HG03064 (cell line): ENCODE data around the gene BPIFB4.
A peak's percentile ranks its signal among the peaks of the same experiment; 100 is the strongest.
"Not testable (repeated sequence)": the region's sequence is repeated elsewhere in the genome, so short reads cannot be mapped to it uniquely, and the experiment has no call there.

Experiments used
- ATAC-seq: cut with Tn5 transposase; IDR thresholded peaks from one replicate; pipeline ENCODE4 v1.9.1; 2021; ENCODE audit warnings: low read depth; ENCODE audit not compliant: unreplicated experiment

The BPIFB4 gene

GRCh38 chr20:33112547-33113386 lies 33.3 kb downstream of the BPIFB4 start:
- ATAC-seq, result no peak

GRCh38 chr20:33113387-33113908 lies 34.0 kb downstream of the BPIFB4 start:
- no peak for ATAC-seq

DNA sequence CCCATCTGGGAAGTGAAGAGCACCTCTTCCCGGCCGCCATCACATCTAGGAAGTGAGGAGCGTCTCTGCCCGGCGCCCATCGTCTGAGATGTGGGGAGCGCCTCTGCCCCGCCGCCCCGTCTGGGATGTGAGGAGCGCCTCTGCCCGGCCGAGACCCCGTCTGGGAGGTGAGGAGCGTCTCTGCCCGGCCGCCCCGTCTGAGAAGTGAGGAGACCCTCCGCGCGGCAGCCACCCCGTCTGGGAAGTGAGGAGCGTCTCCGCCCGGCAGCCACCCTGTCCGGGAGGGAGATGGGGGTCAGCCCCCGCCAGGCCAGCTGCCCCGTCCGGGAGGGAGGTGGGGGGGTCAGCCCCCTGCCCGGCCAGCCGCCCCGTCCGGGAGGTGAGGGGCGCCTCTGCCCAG lies 36.1 kb downstream of the BPIFB4 start:
- not testable (repeated sequence) for ATAC-seq

DNA sequence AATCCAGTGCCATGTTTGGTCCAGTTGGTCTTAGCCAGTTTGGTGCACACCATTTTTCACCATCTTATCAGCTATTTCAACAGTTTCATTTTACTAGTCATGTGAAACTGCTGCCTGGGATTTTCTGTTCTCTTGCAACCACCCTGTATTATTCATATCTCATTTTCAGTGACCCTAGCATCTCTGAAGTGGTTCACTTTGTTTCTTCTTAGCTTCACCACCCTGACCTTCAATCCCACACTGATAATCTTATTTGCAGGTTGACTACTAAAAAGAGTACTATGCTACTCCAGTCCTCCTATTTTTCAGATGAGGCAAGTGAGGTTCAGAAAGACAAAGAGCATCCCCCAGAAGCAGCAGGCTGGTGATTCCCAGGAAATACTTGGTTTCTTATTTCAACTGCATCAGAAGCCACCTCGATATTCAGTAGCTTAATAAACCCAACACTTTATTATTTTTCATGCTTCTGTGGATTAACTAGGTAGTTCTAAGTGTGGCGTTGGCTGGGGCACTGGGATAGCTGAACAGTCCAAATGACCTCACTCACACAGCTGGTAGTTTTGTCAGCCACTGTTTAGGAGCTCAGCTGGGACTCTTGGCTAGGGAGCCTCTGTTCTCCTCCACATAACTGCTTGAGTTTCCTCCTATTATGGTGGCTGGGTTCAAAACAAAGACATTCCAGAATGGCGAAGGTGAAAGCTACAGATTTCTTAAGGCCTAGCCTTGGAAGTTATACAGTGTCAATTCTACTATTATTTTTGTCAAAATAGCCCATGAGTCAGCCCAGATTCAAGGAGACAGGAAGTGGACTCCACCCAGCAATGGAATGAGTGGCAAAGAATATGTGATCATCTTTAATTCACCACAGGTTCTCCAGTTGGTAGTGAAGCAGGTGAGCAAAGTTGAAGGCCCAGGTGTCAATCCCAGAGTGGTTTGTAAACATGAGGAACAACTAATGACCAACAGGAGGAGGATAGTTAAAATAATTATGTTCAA lies 40.6 kb downstream of the BPIFB4 start:
- ATAC-seq, result peak; percentile 57

DNA sequence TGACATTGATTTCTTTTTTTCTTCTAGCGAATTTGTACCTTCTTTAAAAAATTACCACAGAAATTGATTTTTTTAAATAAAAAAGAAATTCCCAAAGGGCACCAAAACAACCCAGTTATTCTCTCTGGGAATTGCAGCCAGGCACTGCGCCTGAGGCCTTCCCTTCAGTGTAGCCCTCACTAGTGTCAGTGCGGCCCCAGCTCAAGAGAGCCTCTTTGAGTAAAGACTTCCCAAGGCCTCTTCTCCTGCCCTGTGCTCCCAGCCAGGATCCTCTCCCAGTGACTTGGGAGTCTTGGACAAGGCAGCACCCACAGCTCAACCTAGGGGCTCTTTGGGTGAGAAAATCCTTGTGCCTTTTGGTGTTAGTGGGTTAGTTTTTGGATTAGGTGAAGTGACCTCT lies 41.5 kb downstream of the BPIFB4 start:
- ATAC-seq, result no peak

DNA sequence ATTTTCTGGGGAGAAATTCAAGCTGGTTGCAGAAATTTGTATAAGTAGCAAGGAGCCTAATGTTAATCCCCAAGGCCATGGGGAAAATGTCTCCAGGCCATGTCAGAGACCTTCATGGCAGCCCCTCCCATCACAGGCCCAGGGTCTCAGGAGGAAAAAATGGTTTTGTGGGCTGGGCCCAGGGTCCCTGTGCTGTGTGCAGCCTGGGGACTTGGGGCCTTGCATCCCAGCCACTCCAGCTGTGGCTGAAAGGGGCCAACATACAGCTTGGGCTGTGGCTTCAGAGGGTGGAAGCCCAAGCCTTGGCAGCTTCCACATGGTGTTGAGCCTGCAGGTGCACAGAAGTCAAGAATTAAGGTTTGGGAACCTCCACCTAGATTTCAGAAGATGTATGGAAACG lies 42.9 kb downstream of the BPIFB4 start:
- not testable (repeated sequence) for ATAC-seq

DNA sequence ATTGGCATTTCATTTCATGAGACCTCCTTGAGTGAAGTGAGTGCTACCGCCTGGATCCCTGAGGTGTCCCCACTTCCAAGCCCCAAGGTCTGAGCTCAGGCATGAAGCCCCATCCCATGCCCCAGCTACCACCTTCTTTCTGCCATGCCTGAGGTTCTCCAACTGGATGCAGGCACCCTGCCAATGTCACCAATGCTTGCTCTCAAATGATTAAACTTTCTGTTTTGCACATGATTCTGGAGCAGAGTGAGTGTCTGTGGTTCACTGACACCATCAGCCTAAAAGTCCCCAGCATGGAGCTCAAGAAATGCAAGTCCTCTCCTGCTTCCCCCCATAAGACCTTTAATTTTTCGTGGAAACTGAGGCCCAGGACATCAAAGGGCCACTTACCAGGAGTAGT lies 44.8 kb downstream of the BPIFB4 start:
- ATAC-seq, result no peak

GRCh38 chr20:33124994-33125393 lies 45.6 kb downstream of the BPIFB4 start:
- ATAC-seq, result no peak

DNA sequence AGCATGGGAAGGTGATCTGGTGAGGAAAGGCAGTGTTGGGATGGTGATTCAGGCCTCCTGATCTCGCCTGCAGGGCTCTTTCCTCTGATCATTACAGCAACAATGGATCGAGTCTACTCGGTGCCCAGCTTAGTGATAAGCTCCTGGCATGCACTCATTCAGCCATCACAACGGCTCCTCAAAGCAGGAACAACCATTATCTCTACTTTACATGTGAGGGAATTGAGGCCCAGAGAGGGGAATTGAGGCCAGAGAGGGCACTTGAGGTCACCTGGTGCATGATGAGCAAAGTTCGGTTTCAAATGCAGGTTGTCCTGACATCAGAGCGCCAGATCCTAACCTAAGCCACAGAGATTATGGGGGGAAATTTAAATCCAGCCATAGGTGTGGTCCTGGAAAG lies 46.5 kb downstream of the BPIFB4 start:
- ATAC-seq, result no peak

- no peak for ATAC-seq
Observed at GRCh38 chr20:33127422-33128097, 48.1 kb downstream of the BPIFB4 start.

GRCh38 chr20:33130568-33131061 lies 51.2 kb downstream of the BPIFB4 start:
- no peak for ATAC-seq

- ATAC-seq, result no peak
Observed at GRCh38 chr20:33131949-33132473, 52.6 kb downstream of the BPIFB4 start.

DNA sequence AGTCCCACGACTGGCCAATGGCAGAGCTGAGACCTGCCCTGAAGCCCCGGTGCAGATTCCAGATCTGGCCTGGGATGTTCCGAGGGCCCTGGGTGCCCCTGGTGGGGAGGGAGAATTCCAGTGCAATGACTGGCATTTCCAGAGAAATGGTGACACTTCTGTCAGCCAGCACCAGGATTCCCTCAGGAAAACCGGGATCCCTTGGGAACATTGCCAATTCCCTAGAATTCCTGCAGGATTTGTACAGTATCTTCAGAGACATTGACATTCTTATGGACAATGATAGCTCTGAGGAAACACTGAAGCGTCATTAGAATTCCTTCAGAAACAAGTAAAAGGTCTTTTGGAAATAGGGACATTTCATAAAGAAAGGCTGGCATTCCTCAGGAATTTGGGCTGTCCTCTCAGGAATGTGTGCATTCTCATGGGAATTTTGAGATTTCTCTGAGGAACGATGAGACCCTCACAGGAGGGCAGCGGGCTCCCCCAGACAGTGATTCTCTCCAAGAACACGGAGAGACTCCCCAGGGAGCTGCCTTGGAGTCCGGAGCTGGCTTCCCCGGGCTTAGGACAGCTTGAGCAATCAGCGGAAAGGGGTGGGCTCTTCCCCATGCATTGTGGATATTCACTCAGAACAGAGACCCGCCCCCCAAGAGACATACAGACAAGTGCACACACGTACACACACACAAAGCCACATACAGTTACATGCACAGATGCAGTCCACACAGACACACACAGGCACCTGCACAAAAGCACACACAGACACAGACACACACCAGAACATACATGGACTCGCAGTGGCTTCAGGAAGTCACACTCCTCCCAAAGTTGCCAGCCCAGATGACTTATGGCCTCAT lies 53.3 kb downstream of the BPIFB4 start:
- no peak for ATAC-seq

GRCh38 chr20:33133373-33133941 lies 54.0 kb downstream of the BPIFB4 start:
- no peak for ATAC-seq

- ATAC-seq, result no peak
Observed at GRCh38 chr20:33137195-33137594, 57.8 kb downstream of the BPIFB4 start.

- ATAC-seq, result no peak
Observed at GRCh38 chr20:33139467-33139866, 60.0 kb downstream of the BPIFB4 start.

GRCh38 chr20:33145521-33145920 lies 66.1 kb downstream of the BPIFB4 start:
- ATAC-seq, result no peak

- no peak for ATAC-seq
Observed at GRCh38 chr20:33147299-33147698, 67.9 kb downstream of the BPIFB4 start.

DNA sequence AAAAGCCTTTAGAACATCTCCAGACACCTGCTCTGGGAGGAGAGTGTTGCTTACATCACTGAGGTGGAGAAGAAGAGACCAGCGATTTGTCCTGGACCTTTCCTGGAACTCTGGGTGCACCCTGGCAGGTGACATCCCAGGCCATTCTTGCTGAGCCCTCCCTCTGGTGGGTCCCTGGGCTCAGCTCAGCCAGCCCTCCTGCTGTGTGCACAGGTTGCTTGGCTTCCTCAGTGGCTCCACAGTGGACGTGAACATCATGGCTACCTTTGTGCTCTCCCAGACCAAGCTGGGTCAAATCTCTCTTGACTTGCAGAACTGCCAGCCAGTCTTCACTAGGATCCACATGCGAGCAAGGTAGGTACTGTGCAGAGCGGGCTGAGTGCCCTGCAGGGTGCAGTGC lies 68.6 kb downstream of the BPIFB4 start:
- ATAC-seq, result no peak
